CD14-positive monocyte (primary cell): ENCODE measurements around the gene HPRT1. TPM values are rescaled to one million over a fixed set of nuclear protein-coding genes. Genes with fewer than 3 reads are reported as not detected.

ENCODE experiments used
- DNase-seq, 3 donors: peaks; one replicate each; pipeline ENCODE4 v3.0.0-alpha.2; 2011 to 2022
- H2AFZ ChIP-seq: 2 replicates; pipeline ENCODE4 v1.6.0; 2012; ENCODE audit warnings: mild to moderate bottlenecking, low read depth, low read length, inconsistent platforms; ENCODE audit not compliant: insufficient read depth, poor library complexity, severe bottlenecking
- H3K27ac ChIP-seq, 2 donors: 1 replicate in 1 of 2; 2 replicates in 1 of 2; pipeline ENCODE4 v1.5.1; 2012 to 2013; ENCODE audit warnings: low read length in 2 of 2, control low read depth in 1 of 2, inconsistent platforms in 1 of 2, low read depth in 1 of 2, mild to moderate bottlenecking in 1 of 2
- H3K27me3 ChIP-seq, 2 donors: one replicate each; pipeline versions ENCODE4 v1.6.0 to v1.6.1; 2011 to 2013; ENCODE audit warnings: low read length in 2 of 2; ENCODE audit not compliant: control insufficient read depth in 2 of 2, insufficient read depth in 2 of 2
- H3K36me3 ChIP-seq, 2 donors: replicated peaks in 1 of 2; 1 replicate in 1 of 2; 2 replicates in 1 of 2; pipeline versions ENCODE4 v1.5.1 to v1.6.1; 2012 to 2013; ENCODE audit warnings: low read length in 2 of 2, control low read depth in 1 of 2, inconsistent platforms in 1 of 2, mild to moderate bottlenecking in 1 of 2; ENCODE audit not compliant: insufficient read depth in 2 of 2, control insufficient read depth in 1 of 2
- H3K4me1 ChIP-seq, 2 donors: 1 replicate in 1 of 2; 2 replicates in 1 of 2; pipeline versions ENCODE4 v1.5.1 to v1.6.1; 2012 to 2013; ENCODE audit warnings: low read length in 2 of 2, control low read depth in 1 of 2, inconsistent platforms in 1 of 2, mild to moderate bottlenecking in 1 of 2, moderate library complexity in 1 of 2; ENCODE audit not compliant: insufficient read depth in 2 of 2, control insufficient read depth in 1 of 2
- H3K4me2 ChIP-seq: replicated peaks from 2 replicates; pipeline ENCODE3; 2012; ENCODE audit warnings: low read length, moderate library complexity, mild to moderate bottlenecking; ENCODE audit not compliant: poor library complexity, severe bottlenecking; ENCODE audit errors: extremely low read depth
- H3K4me3 ChIP-seq, 3 experiments: fragments of 200-600 bp in 1 of 3; sonication (generic) in 1 of 3; replicated peaks in 1 of 3; 1 replicate in 2 of 3; 2 replicates in 1 of 3; pipeline ENCODE4 v1.5.1; 2011 to 2013; ENCODE audit warnings: low read length in 3 of 3, mild to moderate bottlenecking in 3 of 3, control low read depth in 2 of 3, low read depth in 2 of 3, inconsistent platforms in 1 of 3, moderate library complexity in 1 of 3
- H3K79me2 ChIP-seq: 2 replicates; pipeline ENCODE4 v1.6.0; 2012; ENCODE audit warnings: mild to moderate bottlenecking, control low read depth, inconsistent platforms, low read length, moderate library complexity; ENCODE audit not compliant: insufficient read depth
- H3K9ac ChIP-seq: 2 replicates; pipeline ENCODE4 v1.6.0; 2017; ENCODE audit warnings: low read length, mild to moderate bottlenecking; ENCODE audit not compliant: insufficient read depth, poor library complexity, severe bottlenecking
- H3K9me3 ChIP-seq, 2 donors: replicated peaks in 1 of 2; 1 replicate in 1 of 2; 2 replicates in 1 of 2; pipeline versions ENCODE4 v1.5.1 to v1.6.1; 2012 to 2013; ENCODE audit warnings: low read length in 2 of 2, control low read depth in 1 of 2; ENCODE audit not compliant: control insufficient read depth in 1 of 2, insufficient read depth in 1 of 2
- H4K20me1 ChIP-seq: 2 replicates; pipeline ENCODE4 v1.6.0; 2012; ENCODE audit warnings: mild to moderate bottlenecking, low read length, control low read depth, moderate library complexity; ENCODE audit not compliant: insufficient read depth
- H3K27ac Mint-ChIP-seq, 7 donors: one replicate each; pipeline ENCODE4 v1.8.0; 2020; ENCODE audit warnings: mild to moderate bottlenecking in 7 of 7, mixed read lengths in 7 of 7, moderate library complexity in 6 of 7, inconsistent platforms in 2 of 7
- H3K27me3 Mint-ChIP-seq, 3 donors: one replicate each; pipeline ENCODE4 v1.8.0; 2021 to 2022; ENCODE audit warnings: low read depth in 3 of 3, mild to moderate bottlenecking in 3 of 3, mixed read lengths in 3 of 3, moderate library complexity in 3 of 3, inconsistent platforms in 1 of 3
- H3K36me3 Mint-ChIP-seq, 2 donors: one replicate each; pipeline ENCODE4 v1.8.0; 2020; ENCODE audit warnings: mixed read lengths in 2 of 2, inconsistent platforms in 1 of 2, mild to moderate bottlenecking in 1 of 2
- H3K4me1 Mint-ChIP-seq: one replicate; pipeline ENCODE4 v1.8.0; 2020; ENCODE audit warnings: mild to moderate bottlenecking, mixed read lengths
- H3K4me3 Mint-ChIP-seq, 2 donors: one replicate each; pipeline ENCODE4 v1.8.0; 2020; ENCODE audit warnings: mild to moderate bottlenecking in 2 of 2, mixed read lengths in 2 of 2, moderate library complexity in 1 of 2
- H3K9me3 Mint-ChIP-seq, 7 donors: one replicate each; pipeline ENCODE4 v1.8.0; 2020 to 2022; ENCODE audit warnings: mixed read lengths in 7 of 7, mild to moderate bottlenecking in 6 of 7, moderate library complexity in 6 of 7, inconsistent platforms in 2 of 7
- WGBS: methylation state at CpG from one replicate; pipeline ENCODE4 v1.1.5; 2013; ENCODE audit warnings: missing lambda C conversion rate; ENCODE audit not compliant: insufficient coverage; 5-methylcytosine and 5-hydroxymethylcytosine counted together
- intact Hi-C, 2 donors: fragments of 100-400 bp; cut with micrococcal nuclease; formaldehyde crosslinking; loops; one replicate each; pipeline versions ENCODE4 v1.15.0 to v1.15.1; 2023
- polyA plus RNA-seq, 3 donors: library from polyadenylated mRNA; depleted of rRNA in 1 of 3; unstranded in 2 of 3; stranded (reverse) in 1 of 3; fragments of 300-500 nt in 2 of 3; fragments of >200 nt in 1 of 3; fragmentation: Illumina TruSeq in 2 of 3; gene quantifications; 1 replicate in 2 of 3; 2 replicates in 1 of 3; pipeline ENCODE4 v1.2.3, GENCODE V29; 2012 to 2021
- TF ChIP-seq, protein P1 (sequence below): fragments of 200-600 bp; IDR thresholded peaks from one replicate; pipeline ENCODE4 v1.8.0; 2022; ENCODE audit warnings: antibody characterized with exemption, mild to moderate bottlenecking

Gene HPRT1
- polyA plus RNA-seq, 3 donors = 13.0 to 56.4 (median 54.5) TPM

DNA sequence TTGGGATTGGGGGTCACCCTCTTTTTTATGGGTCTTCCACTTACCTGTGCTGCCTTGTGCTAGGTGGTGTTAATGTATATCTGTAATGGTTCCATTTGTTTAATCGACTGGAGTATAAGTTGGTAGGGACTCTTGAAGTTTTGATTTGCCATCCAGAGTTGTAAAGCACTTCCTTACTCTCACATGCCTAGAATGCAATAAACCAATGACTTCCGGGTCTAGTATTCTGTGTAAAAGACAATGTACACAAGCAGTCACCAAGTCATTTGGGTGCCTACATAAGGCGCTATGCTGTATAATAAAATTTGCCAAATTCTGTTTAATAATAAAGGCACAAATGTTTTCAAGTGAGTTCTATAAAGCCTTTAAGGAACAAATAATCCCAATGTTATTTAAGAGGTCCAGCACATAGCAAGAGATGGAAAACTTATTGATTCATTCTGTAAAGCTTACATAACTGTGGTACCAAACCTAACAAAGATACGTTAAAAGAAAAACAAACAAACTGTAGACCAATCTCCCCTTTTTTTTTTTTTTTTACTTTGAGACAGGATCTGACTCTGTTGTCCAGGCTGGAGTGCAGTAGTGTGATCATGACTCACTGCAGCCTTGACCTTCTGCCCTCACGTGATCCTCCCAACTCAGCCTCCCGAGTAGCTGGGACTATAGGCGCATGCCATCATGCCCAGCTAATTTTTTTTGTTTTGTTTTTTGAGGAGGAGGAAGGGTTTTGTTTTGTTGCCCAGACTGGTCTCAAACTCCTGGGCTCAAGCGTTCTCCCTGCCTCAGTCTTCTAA is 41.5 kb upstream of the HPRT1 start:
- TF ChIP-seq, protein P1, sequence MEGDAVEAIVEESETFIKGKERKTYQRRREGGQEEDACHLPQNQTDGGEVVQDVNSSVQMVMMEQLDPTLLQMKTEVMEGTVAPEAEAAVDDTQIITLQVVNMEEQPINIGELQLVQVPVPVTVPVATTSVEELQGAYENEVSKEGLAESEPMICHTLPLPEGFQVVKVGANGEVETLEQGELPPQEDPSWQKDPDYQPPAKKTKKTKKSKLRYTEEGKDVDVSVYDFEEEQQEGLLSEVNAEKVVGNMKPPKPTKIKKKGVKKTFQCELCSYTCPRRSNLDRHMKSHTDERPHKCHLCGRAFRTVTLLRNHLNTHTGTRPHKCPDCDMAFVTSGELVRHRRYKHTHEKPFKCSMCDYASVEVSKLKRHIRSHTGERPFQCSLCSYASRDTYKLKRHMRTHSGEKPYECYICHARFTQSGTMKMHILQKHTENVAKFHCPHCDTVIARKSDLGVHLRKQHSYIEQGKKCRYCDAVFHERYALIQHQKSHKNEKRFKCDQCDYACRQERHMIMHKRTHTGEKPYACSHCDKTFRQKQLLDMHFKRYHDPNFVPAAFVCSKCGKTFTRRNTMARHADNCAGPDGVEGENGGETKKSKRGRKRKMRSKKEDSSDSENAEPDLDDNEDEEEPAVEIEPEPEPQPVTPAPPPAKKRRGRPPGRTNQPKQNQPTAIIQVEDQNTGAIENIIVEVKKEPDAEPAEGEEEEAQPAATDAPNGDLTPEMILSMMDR = no peak
- Histone ChIP-seq H3K79me2 (no peaks in the 10 kb centered on the region), H3K27ac (no peak overlapping the region), H3K9me3 (no peaks in the 10 kb centered on the region), H3K9ac (no peak overlapping the region), H3K36me3 (peaks cover 40 to 65% of the 10 kb centered on the region in 2 donors), H4K20me1 (no peaks in the 10 kb centered on the region), H3K27me3 (no peaks in the 10 kb centered on the region), H3K4me1 (no peaks in the 10 kb centered on the region), H3K4me2 (no peak overlapping the region), H3K4me3 (no peak overlapping the region), H2AFZ (no peak overlapping the region)
- Mint-ChIP-seq H3K4me3 (no peak overlapping the region), H3K9me3 (no peaks in the 10 kb centered on the region), H3K27me3 (peaks cover 0 to 2% (median 0%) of the 10 kb centered on the region in 3 donors), H3K27ac (peak overlapping the region in 1 of 7 donors; percentile 19), H3K36me3 (peaks cover 25 to 52% of the 10 kb centered on the region in 2 donors), H3K4me1 (no peaks in the 10 kb centered on the region)
- intact Hi-C loops = no loop called here
- no peak for DNase-seq
- no CpG with 5 or more reads among the region's 8 CpGs for WGBS

DNA sequence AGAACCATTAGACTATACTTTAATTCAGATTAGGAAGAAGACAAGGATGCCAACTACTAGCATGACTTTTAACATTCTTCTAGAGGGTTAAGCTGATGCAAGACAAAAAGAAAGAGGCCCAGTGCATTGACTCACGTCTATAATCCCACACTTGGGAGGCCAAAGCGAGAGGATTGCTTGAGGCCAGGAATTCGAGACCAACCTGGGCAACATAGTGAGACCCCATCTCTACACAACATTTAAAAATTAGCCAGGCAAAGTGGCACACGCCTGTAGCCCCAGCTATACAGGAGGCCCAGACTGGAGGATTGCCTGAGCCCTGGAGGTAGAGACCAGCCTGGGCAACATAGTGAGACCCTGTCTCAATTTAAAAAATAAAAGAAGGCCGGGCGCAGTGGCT is 40.2 kb upstream of the HPRT1 start:
- Histone ChIP-seq H4K20me1 (no peaks in the 10 kb centered on the region), H3K27ac (no peak overlapping the region), H3K9me3 (no peaks in the 10 kb centered on the region), H3K79me2 (no peaks in the 10 kb centered on the region), H3K9ac (no peak overlapping the region), H3K4me2 (no peak overlapping the region), H3K36me3 (peaks cover 38 to 54% of the 10 kb centered on the region in 2 donors), H3K4me1 (no peaks in the 10 kb centered on the region), H3K27me3 (no peaks in the 10 kb centered on the region), H2AFZ (no peak overlapping the region), H3K4me3 (no peak overlapping the region)
- 94% methylated on average over 2 of the region's 6 CpGs for WGBS
- no peak for DNase-seq
- Mint-ChIP-seq H3K9me3 (no peaks in the 10 kb centered on the region), H3K4me1 (no peaks in the 10 kb centered on the region), H3K36me3 (peaks cover 20 to 45% of the 10 kb centered on the region in 2 donors), H3K27ac (no peak overlapping the region), H3K4me3 (no peak overlapping the region), H3K27me3 (peaks cover 0 to 2% (median 0%) of the 10 kb centered on the region in 3 donors)
- TF ChIP-seq, protein P1 = no peak
- intact Hi-C loops = no loop called here
